Fibroblast of the aortic adventitia (primary cell): Measurements from ENCODE around the gene COX10. TPM values are rescaled to one million over a fixed set of nuclear protein-coding genes. Genes with fewer than 3 reads are reported as not detected.
A peak's percentile ranks its signal among the peaks of the same experiment; 100 is the strongest.

Source experiments
- DNase-seq: peaks from one replicate; pipeline ENCODE4 v3.0.0-alpha.2; 2010; ENCODE audit warnings: low read depth
- H3K4me3 ChIP-seq: 2 replicates; pipeline ENCODE4 v1.5.1; 2011; ENCODE audit warnings: low read depth, mild to moderate bottlenecking, control low read depth, low read length, moderate library complexity
- CTCF ChIP-seq: IDR thresholded peaks from 2 replicates; pipeline ENCODE4 v1.5.1; 2011; ENCODE audit warnings: mild to moderate bottlenecking, low read length, control low read depth, inconsistent platforms; ENCODE audit not compliant: insufficient read depth
- total RNA-seq: library from RNA; depleted of rRNA; stranded (reverse); fragments of >200 nt; gene quantifications from 2 replicates; pipeline ENCODE4 v1.2.3, GENCODE V29; 2012; ENCODE audit warnings: low replicate concordance

COX10 gene
- total RNA-seq, 1 donor = 19.2 TPM

- no peak for DNase-seq
- H3K4me3 ChIP-seq = peak overlapping the region; percentile 100
- TF ChIP-seq CTCF = no peak
Observed at GRCh38 chr17:14068542-14069250, 608 bp upstream of the COX10 start.

GRCh38 chr17:14070344-14070984, 1.2 kb downstream of the COX10 start:
- TF ChIP-seq CTCF = no peak
- H3K4me3 ChIP-seq = peak overlapping the region; percentile 100
- DNase-seq = no peak

GRCh38 chr17:14072881-14073280, 3.6 kb downstream of the COX10 start:
- no peak overlapping the region for H3K4me3 ChIP-seq
- TF ChIP-seq CTCF = no peak

GRCh38 chr17:14078027-14078426, 8.7 kb downstream of the COX10 start:
- H3K4me3 ChIP-seq = no peak overlapping the region
- no peak for DNase-seq
- no peak for TF ChIP-seq CTCF

More at GRCh38 chr17:14072881-14073280, 3.6 kb downstream of the COX10 start:
- DNase-seq = no peak

- H3K4me3 ChIP-seq = no peak overlapping the region
- no peak for TF ChIP-seq CTCF
- DNase-seq = no peak
Observed at GRCh38 chr17:14080847-14081251, 11.5 kb downstream of the COX10 start.

- TF ChIP-seq CTCF = no peak
- no peak overlapping the region for H3K4me3 ChIP-seq
Observed at GRCh38 chr17:14082848-14083247, 13.5 kb downstream of the COX10 start.

More at GRCh38 chr17:14082848-14083247, 13.5 kb downstream of the COX10 start:
- DNase-seq = no peak
